ENCODE measurements around the gene AKR1C2. TPM values are rescaled to one million over a fixed set of nuclear protein-coding genes. Genes with fewer than 3 reads are reported as not detected.
"Not testable (repeated sequence)": the region's sequence is repeated elsewhere in the genome, so short reads cannot be mapped to it uniquely, and the experiment has no call there.

The AKR1C2 gene
- 87.5 and 289 TPM in 2 replicates for total RNA-seq (ENCODE audit: low replicate concordance)
- long read RNA-seq, transcript AKR1C2-202 (8 exons, 1,481 nt) = minor isoform, 19 of 609 reads
- long read RNA-seq, transcript AKR1C2-201 (9 exons, 3,756 nt) = major isoform, 488 of 609 reads
- long read RNA-seq, partial matches to known transcripts = 21 of 609 reads
- long read RNA-seq, other reads (novel, unspliced or antisense) = 77 of 609 reads

DNA sequence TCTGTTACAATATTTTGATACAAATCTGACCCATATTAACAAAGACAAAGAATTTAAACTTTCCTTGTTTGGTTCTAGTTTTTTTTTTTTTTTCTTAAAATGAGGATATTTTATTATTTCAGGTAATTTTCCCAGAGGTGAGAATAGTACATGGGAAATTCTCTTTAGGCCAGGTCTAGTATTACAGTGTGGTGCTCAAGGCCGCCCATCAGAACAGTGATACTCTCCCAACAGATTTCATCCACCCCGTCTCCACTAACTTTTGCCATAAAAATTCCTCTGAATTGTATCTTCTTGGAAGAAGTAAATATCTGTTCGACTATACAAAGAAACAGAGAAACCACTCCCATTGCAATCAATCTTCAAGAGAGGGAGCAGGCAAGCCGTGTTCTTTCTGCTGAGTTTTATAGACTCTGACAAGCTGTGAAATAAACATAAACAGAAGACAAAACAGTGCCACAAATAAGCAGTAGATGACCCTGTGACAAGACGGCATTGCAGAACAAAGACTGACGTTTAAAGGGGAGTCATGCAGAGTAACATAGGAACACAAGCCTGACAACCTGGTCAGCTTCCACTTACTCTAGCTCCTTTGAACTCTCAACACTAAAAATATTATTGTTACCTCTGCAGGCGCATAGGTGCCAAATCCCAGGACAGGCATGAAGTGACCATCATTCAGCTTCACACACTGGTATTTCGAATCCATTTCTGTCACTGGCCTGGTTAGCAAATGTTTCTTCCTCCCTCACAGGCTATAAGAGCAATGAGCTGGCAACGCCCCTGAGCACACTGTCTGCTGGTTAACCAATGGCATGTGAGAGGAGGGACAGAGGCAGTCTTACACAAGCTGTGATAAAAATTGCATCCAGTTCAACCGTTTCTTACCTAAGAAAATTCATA lies at the start of gene AKR1C2:
Gene AKR1C2 (minus strand): TSS at position 731 of the 903 bp plus-strand sequence. CDS start 22 bp downstream, at position 709.
- not testable (repeated sequence) for H3K36me3 Mint-ChIP-seq; H3K9me3 Mint-ChIP-seq; H3K27me3 Mint-ChIP-seq; H3K4me1 Mint-ChIP-seq (ENCODE audit: unreplicated experiment); DNase-seq (ENCODE audit: extremely low spot score, unreplicated experiment)
- peak within 1 kb of the TSS; percentile 86 for H3K4me3 Mint-ChIP-seq
- peak within 1 kb of the TSS; percentile 46 for H3K27ac Mint-ChIP-seq

GRCh38 chr10:5052951-5053500 lies 49.4 kb upstream of the AKR1C2 start:
- not testable (repeated sequence) for H3K4me1 Mint-ChIP-seq (ENCODE audit: unreplicated experiment); DNase-seq (ENCODE audit: extremely low spot score, unreplicated experiment); H3K9me3 Mint-ChIP-seq; H3K4me3 Mint-ChIP-seq; H3K27me3 Mint-ChIP-seq; H3K36me3 Mint-ChIP-seq; H3K27ac Mint-ChIP-seq

DNA sequence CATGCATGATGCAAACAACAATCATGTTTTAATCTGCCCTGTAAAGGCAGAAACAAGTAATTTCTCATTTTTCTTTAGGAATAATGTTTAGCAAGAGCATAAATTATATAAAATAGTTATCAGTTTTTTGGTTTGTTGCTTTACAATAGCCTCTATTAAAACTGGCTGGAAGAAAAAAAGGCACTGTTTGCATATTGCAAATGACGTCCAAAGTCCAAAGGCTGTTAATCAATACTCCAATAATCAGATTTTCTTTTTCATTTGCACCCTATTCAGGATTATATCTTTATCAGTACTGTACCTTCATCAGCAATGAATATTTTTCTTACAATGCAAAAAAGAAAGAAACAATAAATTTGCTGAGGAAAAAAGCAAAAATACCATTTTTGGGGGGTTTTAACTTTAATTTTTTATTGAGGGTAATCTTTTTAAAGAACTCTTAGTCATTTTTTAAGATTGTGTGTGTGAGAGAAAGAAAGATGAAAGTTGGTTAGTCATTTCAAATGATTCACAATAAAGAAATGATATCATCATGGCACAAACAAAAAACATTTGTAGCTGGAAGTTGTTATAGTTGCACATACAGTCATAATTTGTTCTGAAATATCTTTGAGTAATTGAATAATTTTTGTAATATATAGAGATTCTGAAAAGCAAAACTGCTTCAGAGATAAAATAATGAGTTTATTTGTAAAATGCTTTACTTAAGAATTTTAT lies 44.4 kb upstream of the AKR1C2 start:
- H3K27me3 Mint-ChIP-seq = no peaks in the 10 kb centered on the region
- no peak for DNase-seq (ENCODE audit: extremely low spot score, unreplicated experiment)
- TF ChIP-seq CTCF (conservative IDR thresholded peaks at IDR 0.05) = no peak
- peaks cover 3% of the 10 kb centered on the region for H3K36me3 Mint-ChIP-seq
- no peak overlapping the region for H3K27ac Mint-ChIP-seq
- no peaks in the 10 kb centered on the region for H3K4me1 Mint-ChIP-seq (ENCODE audit: unreplicated experiment)
- no peak overlapping the region for H3K4me3 Mint-ChIP-seq
- no peaks in the 10 kb centered on the region for H3K9me3 Mint-ChIP-seq

DNA sequence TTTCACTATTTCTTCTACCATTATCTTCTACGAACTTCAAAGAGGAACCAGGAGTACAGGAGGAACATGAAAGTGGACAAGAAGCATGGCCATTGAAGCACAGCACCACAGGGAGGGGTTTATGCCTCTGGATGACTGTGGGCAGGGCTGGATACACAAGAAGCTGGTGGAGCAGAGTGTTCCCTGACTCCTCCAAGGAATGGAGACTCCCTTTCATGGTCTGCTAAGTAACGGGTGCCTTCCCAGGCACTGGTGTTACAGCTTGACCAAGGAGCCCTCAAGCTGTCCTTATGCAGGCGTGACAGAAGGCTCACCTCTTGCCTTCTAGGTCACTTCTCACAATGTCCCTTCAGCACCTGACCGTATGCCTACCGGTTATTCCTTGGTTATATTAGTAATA lies 43.4 kb upstream of the AKR1C2 start:
- not testable (repeated sequence) for H3K4me3 Mint-ChIP-seq; H3K27me3 Mint-ChIP-seq; DNase-seq (ENCODE audit: extremely low spot score, unreplicated experiment); H3K4me1 Mint-ChIP-seq (ENCODE audit: unreplicated experiment); H3K36me3 Mint-ChIP-seq; H3K9me3 Mint-ChIP-seq; H3K27ac Mint-ChIP-seq

DNA sequence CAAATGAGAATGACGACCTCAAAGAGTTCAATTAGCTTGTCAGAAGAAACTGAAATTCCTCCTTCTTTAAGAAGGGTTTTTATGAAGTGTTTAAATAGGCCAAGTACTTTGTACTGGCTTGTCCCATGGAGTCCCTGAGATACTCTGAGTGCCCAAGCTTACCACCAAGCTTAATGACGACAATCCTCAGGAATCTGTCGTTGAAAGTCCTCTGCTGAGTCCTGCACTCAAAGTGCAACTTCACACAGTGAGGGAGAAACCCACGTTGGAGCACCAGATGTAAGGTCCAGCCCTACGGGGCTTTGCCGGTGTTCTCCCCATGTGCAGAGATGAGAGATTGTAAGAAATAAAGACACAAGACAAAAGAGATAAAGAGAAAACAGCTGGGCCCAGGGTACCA lies 42.8 kb upstream of the AKR1C2 start:
- Mint-ChIP-seq H3K36me3 (peaks cover 3% of the 10 kb centered on the region), H3K27ac (no peak overlapping the region), H3K4me3 (no peak overlapping the region), H3K27me3 (no peaks in the 10 kb centered on the region), H3K4me1 (ENCODE audit: unreplicated experiment) (no peaks in the 10 kb centered on the region), H3K9me3 (no peaks in the 10 kb centered on the region)
- DNase-seq (ENCODE audit: extremely low spot score, unreplicated experiment) = no peak
- no peak for TF ChIP-seq CTCF (conservative IDR thresholded peaks at IDR 0.05)

- Mint-ChIP-seq H3K27me3 (no peaks in the 10 kb centered on the region), H3K4me1 (ENCODE audit: unreplicated experiment) (no peaks in the 10 kb centered on the region), H3K9me3 (no peaks in the 10 kb centered on the region), H3K4me3 (no peak overlapping the region), H3K27ac (no peak overlapping the region), H3K36me3 (peaks cover 3% of the 10 kb centered on the region)
- no peak for DNase-seq (ENCODE audit: extremely low spot score, unreplicated experiment)
- TF ChIP-seq CTCF (conservative IDR thresholded peaks at IDR 0.05) = no peak
Observed at GRCh38 chr10:5045095-5045494, 41.4 kb upstream of the AKR1C2 start.

Measured in type B pancreatic cell (in vitro differentiated cells).